SK-N-SH (cell line): ENCODE results near the gene HS3ST5. TPM values are rescaled to one million over a fixed set of nuclear protein-coding genes. Genes with fewer than 3 reads are reported as not detected.

Source experiments
- CTCF ChIA-PET: fragments of 300-600, 350-600 bp; formaldehyde crosslinking; extraction: SDS; loops from one replicate; lab custom pipeline; 2021; lab: Yijun Ruan, JAX
- POLR2A ChIA-PET: fragments of 350-600 bp; sonication (Branson Sonifier 250); formaldehyde crosslinking; extraction: SDS; loops from one replicate; lab custom pipeline; 2020; ENCODE audit warnings: antibody characterized with exemption, inconsistent platforms; lab: Yijun Ruan, JAX
- DNase-seq: peaks from one replicate; pipeline ENCODE4 v3.0.0; 2012
- H2AFZ ChIP-seq: fragments of 200-600 bp; sonication (generic); 2 replicates; pipeline ENCODE4 v1.8.1; 2016; ENCODE audit warnings: antibody characterized with exemption, mild to moderate bottlenecking, low read depth
- H3F3A ChIP-seq: fragments of 200-600 bp; sonication (generic); replicated peaks from 2 replicates; pipeline ENCODE3; 2016; ENCODE audit warnings: antibody characterized with exemption, mild to moderate bottlenecking; ENCODE audit not compliant: insufficient read depth
- H3K27ac ChIP-seq, 2 experiments: fragments of 200-500 bp in 1 of 2; fragments of 200-600 bp in 1 of 2; sonication (Bioruptor generic) in 1 of 2; sonication (generic), shearing (Covaris generic) in 1 of 2; 2 replicates each; pipeline versions ENCODE4 v1.5.1 to v1.6.1; 2014 to 2016; ENCODE audit warnings: low read depth in 2 of 2, inconsistent platforms in 1 of 2, low read length in 1 of 2, mild to moderate bottlenecking in 1 of 2, mixed read lengths in 1 of 2
- H3K27me3 ChIP-seq: fragments of 200-600 bp; sonication (generic), shearing (Covaris generic); 2 replicates; pipeline ENCODE4 v1.6.1; 2016; ENCODE audit warnings: mixed run types; ENCODE audit not compliant: insufficient read depth
- H3K36me3 ChIP-seq, 2 experiments: fragments of 200-500 bp in 1 of 2; fragments of 200-600 bp in 1 of 2; sonication (Bioruptor generic) in 1 of 2; sonication (generic) in 1 of 2; replicated peaks in 1 of 2; 2 replicates each; pipeline versions ENCODE3 to v1.5.1; 2014 to 2016; ENCODE audit warnings: low read length in 1 of 2, mild to moderate bottlenecking in 1 of 2; ENCODE audit not compliant: insufficient read depth in 2 of 2, control insufficient read depth in 1 of 2
- H3K4me1 ChIP-seq, 2 experiments: fragments of 200-500 bp in 1 of 2; fragments of 200-600 bp in 1 of 2; sonication (Bioruptor generic) in 1 of 2; sonication (generic), shearing (Covaris generic) in 1 of 2; 2 replicates each; pipeline versions ENCODE4 v1.5.1 to v1.6.1; 2014 to 2016; ENCODE audit warnings: low read depth in 1 of 2, low read length in 1 of 2, mixed run types in 1 of 2; ENCODE audit not compliant: insufficient read depth in 2 of 2, control insufficient read depth in 1 of 2
- H3K4me2 ChIP-seq: fragments of 200-600 bp; sonication (generic), shearing (Covaris generic); 2 replicates; pipeline ENCODE4 v1.6.1; 2017; ENCODE audit warnings: mixed run types
- H3K4me3 ChIP-seq, 2 experiments: fragments of 200-500 bp in 1 of 2; fragments of 200-600 bp in 1 of 2; sonication (Bioruptor generic) in 1 of 2; sonication (generic), shearing (Covaris generic) in 1 of 2; 2 replicates each; pipeline versions ENCODE4 v1.5.1 to v1.8.1; 2014 to 2016; ENCODE audit warnings: low read depth in 2 of 2, inconsistent platforms in 1 of 2, low read length in 1 of 2, mild to moderate bottlenecking in 1 of 2, mixed read lengths in 1 of 2, moderate library complexity in 1 of 2
- H3K79me2 ChIP-seq: fragments of 200-600 bp; sonication (generic); 2 replicates; pipeline ENCODE4 v1.8.1; 2017; ENCODE audit warnings: mild to moderate bottlenecking; ENCODE audit not compliant: insufficient read depth
- H3K9ac ChIP-seq: fragments of 200-600 bp; sonication (generic); 2 replicates; pipeline ENCODE4 v1.6.1; 2017; ENCODE audit warnings: mixed run types
- H3K9me2 ChIP-seq: fragments of 200-600 bp; sonication (generic); 2 replicates; pipeline ENCODE4 v1.6.1; 2017; ENCODE audit warnings: mixed run types
- H3K9me3 ChIP-seq: fragments of 200-600 bp; sonication (generic); 2 replicates; pipeline ENCODE4 v1.6.1; 2017; ENCODE audit warnings: mixed run types, mild to moderate bottlenecking, moderate library complexity
- H4K20me1 ChIP-seq: fragments of 200-600 bp; sonication (generic); 2 replicates; pipeline ENCODE4 v1.6.1; 2017; ENCODE audit warnings: mild to moderate bottlenecking, mixed run types; ENCODE audit not compliant: insufficient read depth
- CHD2 ChIP-seq: fragments of 150-350 bp; IDR thresholded peaks from 2 replicates; pipeline ENCODE4 v1.6.1; 2018; ENCODE audit warnings: low read length; ENCODE audit not compliant: partially characterized antibody
- ELF1 ChIP-seq: IDR thresholded peaks from 2 replicates; pipeline ENCODE4 v1.4.0; 2012
- EP300 ChIP-seq, 2 experiments: IDR thresholded peaks; 2 replicates each; pipeline versions ENCODE4 v1.4.0 to v1.6.1; 2012; ENCODE audit warnings: borderline replicate concordance in 1 of 2, low read depth in 1 of 2, low read length in 1 of 2
- GABPA ChIP-seq: IDR thresholded peaks from 2 replicates; pipeline ENCODE4 v1.4.0; 2012; ENCODE audit warnings: low read depth, mild to moderate bottlenecking
- JUND ChIP-seq: IDR thresholded peaks from 2 replicates; pipeline ENCODE4 v1.4.0; 2012
- MAX ChIP-seq: IDR thresholded peaks from 2 replicates; pipeline ENCODE4 v1.4.0; 2012; ENCODE audit warnings: low read depth
- MEF2A ChIP-seq: IDR thresholded peaks from 2 replicates; pipeline ENCODE4 v1.4.0; 2012; ENCODE audit warnings: low read depth, borderline replicate concordance
- POLR2AphosphoS5 ChIP-seq: IDR thresholded peaks from 2 replicates; pipeline ENCODE4 v1.6.1; 2012; ENCODE audit warnings: low read depth, low read length
- RCOR1 ChIP-seq: fragments of 150-350 bp; IDR thresholded peaks from 2 replicates; pipeline ENCODE4 v1.6.1; 2017; ENCODE audit warnings: antibody characterized with exemption, low read length
- RFX5 ChIP-seq: IDR thresholded peaks from 2 replicates; pipeline ENCODE4 v1.6.1; 2012; ENCODE audit warnings: mild to moderate bottlenecking, improper control_type of control experiment, low read length
- RXRA ChIP-seq: IDR thresholded peaks from 2 replicates; pipeline ENCODE4 v1.4.0; 2012; ENCODE audit warnings: low read depth, mild to moderate bottlenecking, borderline replicate concordance
- USF2 ChIP-seq: fragments of 150-350 bp; IDR thresholded peaks from 2 replicates; pipeline ENCODE4 v1.6.1; 2017; ENCODE audit warnings: antibody characterized with exemption, low read length, low read depth, borderline replicate concordance
- WGBS: methylation state at CpG from one replicate; pipeline ENCODE4 v1.1.6; 2017; ENCODE audit warnings: low lambda C conversion rate; 5-methylcytosine and 5-hydroxymethylcytosine counted together
- polyA plus RNA-seq, 3 experiments: library from polyadenylated mRNA; depleted of rRNA; stranded (reverse); fragments of >200 nt; gene quantifications; 2 replicates each; pipeline ENCODE4 v1.2.3, GENCODE V29; 2012
- TF ChIP-seq, protein P1 (sequence below): fragments of 200-600 bp; sonication (generic); IDR thresholded peaks from 2 replicates; pipeline ENCODE4 v1.6.1; 2017; ENCODE audit warnings: antibody characterized with exemption, mild to moderate bottlenecking, moderate library complexity
- TF ChIP-seq, protein P2 (sequence below): fragments of 150-350 bp; IDR thresholded peaks from 2 replicates; pipeline ENCODE4 v1.6.1; 2016; ENCODE audit warnings: mild to moderate bottlenecking, low read depth, low read length
- TF ChIP-seq, protein P3 (sequence below): IDR thresholded peaks from 2 replicates; pipeline ENCODE4 v1.6.1; 2012; ENCODE audit warnings: mild to moderate bottlenecking, low read depth, low read length, moderate library complexity

The HS3ST5 gene
- polyA plus RNA-seq, 1 of the 3 experiments (the other 2 are of a cell fraction), result 0.02 TPM

DNA sequence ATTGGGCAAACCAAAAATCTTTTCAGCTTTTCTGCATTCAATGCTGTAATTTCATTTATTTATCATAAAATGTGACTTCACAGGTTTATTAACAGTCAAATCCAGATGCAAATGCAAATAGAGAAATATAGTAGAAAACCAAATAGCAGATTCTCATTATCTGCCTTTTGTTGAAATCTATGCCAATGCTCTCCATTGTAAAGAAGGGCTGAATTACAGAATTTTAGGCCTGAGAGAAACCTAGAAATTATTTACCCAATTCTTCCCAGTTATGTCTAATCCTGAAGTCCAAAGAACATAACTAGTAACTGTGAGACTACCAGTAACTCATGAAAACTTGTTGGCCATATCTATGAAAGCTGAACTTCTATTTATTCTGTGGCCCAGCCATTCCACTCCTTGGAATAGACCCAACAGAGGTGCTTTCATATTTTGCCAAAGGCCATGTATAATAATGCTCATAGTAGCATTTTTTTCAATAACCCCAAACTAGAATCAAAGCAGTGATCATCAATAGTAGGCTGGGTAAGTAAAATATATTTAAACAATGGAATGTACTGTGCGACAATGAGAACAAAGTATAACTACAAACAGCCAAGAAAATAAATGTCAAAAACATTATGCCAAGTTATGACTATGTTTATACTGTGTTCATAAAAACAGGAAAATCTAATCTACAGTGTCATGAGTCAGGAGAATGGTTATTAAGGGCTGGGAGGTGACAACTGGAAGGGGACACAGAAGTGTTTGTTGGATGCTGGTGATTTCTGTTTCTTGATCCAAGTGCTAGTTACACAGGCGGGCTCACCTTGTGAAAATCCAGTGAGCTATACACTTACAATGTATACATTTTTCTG lies 183.8 kb downstream of the HS3ST5 start (continued):
- TF ChIP-seq, protein P1, sequence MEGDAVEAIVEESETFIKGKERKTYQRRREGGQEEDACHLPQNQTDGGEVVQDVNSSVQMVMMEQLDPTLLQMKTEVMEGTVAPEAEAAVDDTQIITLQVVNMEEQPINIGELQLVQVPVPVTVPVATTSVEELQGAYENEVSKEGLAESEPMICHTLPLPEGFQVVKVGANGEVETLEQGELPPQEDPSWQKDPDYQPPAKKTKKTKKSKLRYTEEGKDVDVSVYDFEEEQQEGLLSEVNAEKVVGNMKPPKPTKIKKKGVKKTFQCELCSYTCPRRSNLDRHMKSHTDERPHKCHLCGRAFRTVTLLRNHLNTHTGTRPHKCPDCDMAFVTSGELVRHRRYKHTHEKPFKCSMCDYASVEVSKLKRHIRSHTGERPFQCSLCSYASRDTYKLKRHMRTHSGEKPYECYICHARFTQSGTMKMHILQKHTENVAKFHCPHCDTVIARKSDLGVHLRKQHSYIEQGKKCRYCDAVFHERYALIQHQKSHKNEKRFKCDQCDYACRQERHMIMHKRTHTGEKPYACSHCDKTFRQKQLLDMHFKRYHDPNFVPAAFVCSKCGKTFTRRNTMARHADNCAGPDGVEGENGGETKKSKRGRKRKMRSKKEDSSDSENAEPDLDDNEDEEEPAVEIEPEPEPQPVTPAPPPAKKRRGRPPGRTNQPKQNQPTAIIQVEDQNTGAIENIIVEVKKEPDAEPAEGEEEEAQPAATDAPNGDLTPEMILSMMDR, result no peak
- no peak for TF ChIP-seq CHD2
- no peak for TF ChIP-seq POLR2AphosphoS5
- TF ChIP-seq, protein P2, sequence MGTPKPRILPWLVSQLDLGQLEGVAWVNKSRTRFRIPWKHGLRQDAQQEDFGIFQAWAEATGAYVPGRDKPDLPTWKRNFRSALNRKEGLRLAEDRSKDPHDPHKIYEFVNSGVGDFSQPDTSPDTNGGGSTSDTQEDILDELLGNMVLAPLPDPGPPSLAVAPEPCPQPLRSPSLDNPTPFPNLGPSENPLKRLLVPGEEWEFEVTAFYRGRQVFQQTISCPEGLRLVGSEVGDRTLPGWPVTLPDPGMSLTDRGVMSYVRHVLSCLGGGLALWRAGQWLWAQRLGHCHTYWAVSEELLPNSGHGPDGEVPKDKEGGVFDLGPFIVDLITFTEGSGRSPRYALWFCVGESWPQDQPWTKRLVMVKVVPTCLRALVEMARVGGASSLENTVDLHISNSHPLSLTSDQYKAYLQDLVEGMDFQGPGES, result no peak
- no peak for TF ChIP-seq USF2
- TF ChIP-seq, protein P3, sequence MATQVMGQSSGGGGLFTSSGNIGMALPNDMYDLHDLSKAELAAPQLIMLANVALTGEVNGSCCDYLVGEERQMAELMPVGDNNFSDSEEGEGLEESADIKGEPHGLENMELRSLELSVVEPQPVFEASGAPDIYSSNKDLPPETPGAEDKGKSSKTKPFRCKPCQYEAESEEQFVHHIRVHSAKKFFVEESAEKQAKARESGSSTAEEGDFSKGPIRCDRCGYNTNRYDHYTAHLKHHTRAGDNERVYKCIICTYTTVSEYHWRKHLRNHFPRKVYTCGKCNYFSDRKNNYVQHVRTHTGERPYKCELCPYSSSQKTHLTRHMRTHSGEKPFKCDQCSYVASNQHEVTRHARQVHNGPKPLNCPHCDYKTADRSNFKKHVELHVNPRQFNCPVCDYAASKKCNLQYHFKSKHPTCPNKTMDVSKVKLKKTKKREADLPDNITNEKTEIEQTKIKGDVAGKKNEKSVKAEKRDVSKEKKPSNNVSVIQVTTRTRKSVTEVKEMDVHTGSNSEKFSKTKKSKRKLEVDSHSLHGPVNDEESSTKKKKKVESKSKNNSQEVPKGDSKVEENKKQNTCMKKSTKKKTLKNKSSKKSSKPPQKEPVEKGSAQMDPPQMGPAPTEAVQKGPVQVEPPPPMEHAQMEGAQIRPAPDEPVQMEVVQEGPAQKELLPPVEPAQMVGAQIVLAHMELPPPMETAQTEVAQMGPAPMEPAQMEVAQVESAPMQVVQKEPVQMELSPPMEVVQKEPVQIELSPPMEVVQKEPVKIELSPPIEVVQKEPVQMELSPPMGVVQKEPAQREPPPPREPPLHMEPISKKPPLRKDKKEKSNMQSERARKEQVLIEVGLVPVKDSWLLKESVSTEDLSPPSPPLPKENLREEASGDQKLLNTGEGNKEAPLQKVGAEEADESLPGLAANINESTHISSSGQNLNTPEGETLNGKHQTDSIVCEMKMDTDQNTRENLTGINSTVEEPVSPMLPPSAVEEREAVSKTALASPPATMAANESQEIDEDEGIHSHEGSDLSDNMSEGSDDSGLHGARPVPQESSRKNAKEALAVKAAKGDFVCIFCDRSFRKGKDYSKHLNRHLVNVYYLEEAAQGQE, result no peak
- TF ChIP-seq MAX, result no peak

GRCh38 chr6:114158411-114158810 lies 184.4 kb downstream of the HS3ST5 start:
- H3K79me2 ChIP-seq, result no peaks in the 10 kb centered on the region
- no peaks in the 10 kb centered on the region for H3K9me3 ChIP-seq
- no peaks in the 10 kb centered on the region for H3K36me3 ChIP-seq
- WGBS, result 42% methylated on average over 1 of the region's 1 CpG
- H3K4me2 ChIP-seq, result no peak overlapping the region
- peaks cover 0 to 5% of the 10 kb centered on the region in 2 experiments; a peak in 1 of 4 replicates for H3K4me1 ChIP-seq
- ChIA-PET CTCF (no interaction called here), POLR2A (no interaction called here)
- no peaks in the 10 kb centered on the region for H3F3A ChIP-seq
- H3K27me3 ChIP-seq, result no peaks in the 10 kb centered on the region
- H2AFZ ChIP-seq, result no peak overlapping the region
- H3K9ac ChIP-seq, result no peak overlapping the region
- no peaks in the 10 kb centered on the region for H4K20me1 ChIP-seq
- H3K9me2 ChIP-seq, result no peaks in the 10 kb centered on the region
- no peak overlapping the region for H3K27ac ChIP-seq
- TF ChIP-seq JUND (no peak), POLR2AphosphoS5 (no peak), RXRA (no peak), EP300 (IDR thresholded peaks at IDR 0.05; ENCODE audit: borderline replicate concordance in 1 of 2, low read depth in 1 of 2, low read length in 1 of 2) (no peak), ELF1 (no peak), MEF2A (no peak), RCOR1 (no peak), RFX5 (no peak), GABPA (no peak)
- DNase-seq, result no peak
- H3K4me3 ChIP-seq, result no peak overlapping the region
